ENCODE data around the gene EEF1G.
A peak's percentile ranks its signal among the peaks of the same experiment; 100 is the strongest.
"Not testable (repeated sequence)": the region's sequence is repeated elsewhere in the genome, so short reads cannot be mapped to it uniquely, and the experiment has no call there.

The EEF1G gene

DNA sequence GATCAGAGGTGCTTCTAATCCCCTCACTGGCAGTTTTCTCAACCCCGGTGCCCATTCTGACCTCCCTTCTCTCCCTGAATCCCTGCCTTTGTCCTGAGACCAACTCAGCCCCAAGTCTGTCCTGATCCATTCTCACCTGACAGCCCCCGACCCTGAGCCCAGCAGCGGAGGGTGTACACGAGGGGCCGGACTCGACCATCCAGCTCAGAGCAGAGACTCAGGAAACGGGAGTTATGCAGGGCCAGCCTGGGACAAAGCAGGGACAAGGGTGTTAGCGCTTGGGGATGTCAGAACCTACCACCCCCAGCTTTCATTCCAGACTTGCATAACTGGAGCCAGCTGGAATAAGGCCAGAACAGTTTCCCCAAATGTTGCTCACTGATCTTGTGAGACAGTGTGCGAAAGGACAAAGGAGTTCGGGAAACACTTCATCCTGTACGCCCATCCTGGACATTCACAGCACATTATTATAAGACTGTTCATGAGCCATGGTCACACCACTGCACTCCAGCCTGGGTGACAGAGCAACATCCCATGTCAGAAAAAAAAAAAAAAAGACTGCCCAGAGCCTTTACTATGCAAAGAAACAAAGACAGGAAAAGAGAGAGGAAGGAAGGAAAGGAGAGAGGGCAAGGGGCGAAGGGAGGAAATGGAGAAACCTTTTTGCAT is 3.5 kb upstream of the EEF1G start:
- no peak for DNase-seq (ENCODE audit: low read depth in 2 of 2)

DNA sequence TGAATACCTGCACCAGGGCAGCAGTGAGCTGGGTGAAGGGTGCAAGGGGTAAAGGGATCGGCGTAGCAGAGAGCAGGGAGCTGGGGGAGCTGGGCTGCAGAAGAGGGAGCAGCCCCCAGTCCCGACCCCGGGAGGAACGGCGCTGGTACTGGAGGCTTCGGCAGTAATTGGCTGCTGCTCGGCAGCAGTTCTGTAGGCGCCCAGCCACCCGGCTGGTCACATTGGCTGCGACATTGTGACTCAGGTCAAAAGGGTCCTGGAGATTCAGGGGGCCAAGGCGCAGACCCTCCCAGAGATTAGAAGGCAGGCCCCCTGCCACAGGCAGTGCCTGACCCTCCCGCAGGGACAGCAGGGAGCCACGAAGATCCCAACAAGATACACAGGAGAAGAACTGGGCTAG is 2.1 kb upstream of the EEF1G start:
- DNase-seq (ENCODE audit: low read depth in 2 of 2) = no peak

DNA sequence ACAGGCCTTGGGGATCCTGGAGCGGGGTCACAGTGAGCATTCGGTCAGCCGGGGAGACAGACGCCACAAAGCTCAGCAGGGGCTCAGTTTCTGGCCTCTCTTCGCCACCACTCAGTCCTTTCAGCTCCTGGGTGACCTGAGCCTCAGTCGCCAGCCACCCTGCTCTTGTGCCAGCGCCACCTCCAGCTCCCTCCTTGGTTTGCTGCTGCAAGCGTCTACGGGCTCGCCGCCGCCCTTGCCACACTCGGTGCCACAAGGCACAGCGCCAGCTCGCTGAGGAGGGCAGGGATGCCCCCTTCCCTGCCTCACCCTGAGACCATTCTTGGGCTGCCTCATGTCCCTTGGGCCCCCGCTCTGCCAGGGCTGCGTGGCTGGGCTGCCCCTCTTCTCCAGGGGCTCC is 1.5 kb upstream of the EEF1G start:
- no peak for DNase-seq (ENCODE audit: low read depth in 2 of 2)

DNA sequence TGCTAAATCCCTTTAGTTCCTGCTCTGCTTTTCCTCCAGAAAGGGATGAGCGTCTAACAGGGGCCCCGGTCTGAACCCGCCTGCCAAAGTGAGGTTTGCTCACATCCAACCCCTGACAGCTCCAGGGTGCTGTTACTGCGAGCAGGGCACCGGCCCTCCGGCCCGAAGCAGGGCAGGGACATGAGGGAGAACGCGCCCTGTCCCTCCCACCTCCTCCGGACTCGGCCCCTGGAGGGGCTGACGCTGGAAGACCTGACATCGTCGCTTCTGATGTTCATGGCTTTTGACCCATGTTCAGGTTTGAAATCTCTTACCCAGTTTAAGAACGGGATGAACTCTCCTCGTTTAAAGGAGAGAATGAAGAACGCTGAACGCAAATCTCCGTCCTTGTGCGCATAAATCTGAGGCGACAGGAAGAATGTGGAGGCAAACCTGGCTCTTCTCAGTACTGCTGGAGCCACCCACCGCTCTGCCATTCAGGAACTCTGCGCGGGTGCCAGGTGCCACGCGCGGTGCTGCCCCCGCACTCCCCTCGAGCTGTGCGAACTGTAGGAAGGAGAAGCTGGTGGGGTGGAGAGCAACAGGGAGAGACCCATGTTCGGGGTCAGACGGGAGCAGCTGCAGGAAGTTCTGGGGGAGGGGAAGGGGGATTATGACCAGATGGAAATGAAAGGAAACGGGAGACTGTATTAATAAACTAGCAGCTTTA is 826 bp upstream of the EEF1G start:
- DNase-seq (ENCODE audit: low read depth in 2 of 2) = peak in 1 of 2 experiments; percentile 17

DNA sequence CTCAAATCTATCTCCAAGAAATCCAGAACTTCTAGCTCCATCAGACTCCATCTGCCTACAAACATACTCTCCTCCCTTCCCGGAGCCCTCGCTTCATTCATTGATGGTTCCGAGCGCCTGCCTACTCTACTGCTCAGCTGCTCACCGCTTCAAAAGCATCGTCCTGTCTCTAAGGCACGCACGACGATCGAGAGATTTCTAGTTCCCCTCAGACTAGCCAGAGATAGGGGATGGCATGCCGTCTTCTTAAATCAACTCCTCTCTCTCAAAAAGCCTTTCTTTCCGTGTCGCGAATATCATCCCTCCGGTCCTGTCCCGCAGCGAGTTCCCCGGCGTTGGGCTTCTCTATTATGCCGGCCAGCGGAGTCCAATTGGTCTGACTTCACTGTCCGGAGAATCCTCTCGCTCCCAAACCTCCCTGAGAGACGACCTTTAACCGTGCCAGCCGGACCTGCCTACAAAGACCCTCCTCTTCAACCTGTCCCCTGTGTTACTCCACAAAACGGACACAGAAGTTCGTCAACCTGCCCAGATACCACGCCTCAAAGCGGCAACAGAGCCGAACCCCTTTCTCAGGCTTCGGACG is 592 bp downstream of the EEF1G start:
- DNase-seq (ENCODE audit: low read depth in 2 of 2) = no peak

DNA sequence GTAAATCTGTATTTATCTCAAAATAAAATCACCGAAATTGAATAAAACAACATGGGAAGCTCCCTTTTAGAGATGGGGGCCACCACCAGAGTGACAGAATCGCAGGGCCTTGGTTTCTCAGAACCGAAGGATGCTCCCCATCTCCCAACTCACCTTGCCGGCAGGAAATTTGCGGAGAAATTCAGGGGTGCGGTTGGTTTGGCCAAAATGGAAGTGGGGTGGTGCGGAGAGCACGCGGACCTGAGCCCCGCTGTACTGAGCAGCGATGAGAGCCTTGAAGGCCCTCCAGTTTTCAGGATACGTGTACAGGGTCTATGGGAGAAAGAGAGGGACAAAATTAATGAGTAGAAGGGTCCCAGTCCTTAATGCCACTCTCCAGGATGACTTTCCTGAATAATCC is 1.3 kb downstream of the EEF1G start:
- no peak for DNase-seq (ENCODE audit: low read depth in 2 of 2)

DNA sequence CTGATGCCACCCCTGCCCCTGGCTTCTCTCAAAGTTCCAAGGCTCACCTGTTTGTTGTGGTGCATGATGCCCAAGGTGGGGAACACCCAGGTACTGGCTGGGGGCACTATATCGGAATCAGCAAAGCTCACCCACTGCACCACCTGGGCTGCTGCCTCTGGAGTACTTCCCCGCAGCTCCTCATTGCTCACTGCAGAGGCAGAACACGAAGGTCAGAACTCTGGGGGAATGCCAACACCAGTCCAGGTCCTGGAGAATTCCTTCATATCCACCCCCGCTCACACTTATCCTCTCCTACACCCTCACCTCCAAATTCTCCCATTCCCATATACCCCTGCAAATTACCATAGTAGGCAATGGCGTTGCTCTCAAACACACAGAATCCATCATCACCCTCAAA is 2.2 kb downstream of the EEF1G start:
- DNase-seq (ENCODE audit: low read depth in 2 of 2) = not testable (repeated sequence)

DNA sequence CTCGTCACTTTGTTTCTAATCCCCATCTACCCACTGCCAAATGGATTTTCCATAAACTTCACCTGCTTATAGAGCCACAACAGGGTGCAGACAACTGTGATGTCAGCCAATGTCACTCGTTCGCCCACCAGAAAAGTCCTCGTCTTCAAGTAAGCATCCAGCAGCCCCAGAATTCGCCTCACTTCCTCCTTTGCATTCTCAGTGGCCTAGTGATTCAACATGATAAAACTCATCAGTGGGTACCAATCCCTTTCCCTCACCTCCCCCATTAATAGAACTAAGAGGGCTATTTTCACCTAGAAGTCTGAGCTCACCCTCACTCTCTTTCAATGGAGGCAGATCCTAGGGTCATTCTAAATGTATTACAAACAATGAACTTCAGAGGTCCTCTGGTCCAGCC is 2.8 kb downstream of the EEF1G start:
- DNase-seq (ENCODE audit: low read depth in 2 of 2) = not testable (repeated sequence)

DNA sequence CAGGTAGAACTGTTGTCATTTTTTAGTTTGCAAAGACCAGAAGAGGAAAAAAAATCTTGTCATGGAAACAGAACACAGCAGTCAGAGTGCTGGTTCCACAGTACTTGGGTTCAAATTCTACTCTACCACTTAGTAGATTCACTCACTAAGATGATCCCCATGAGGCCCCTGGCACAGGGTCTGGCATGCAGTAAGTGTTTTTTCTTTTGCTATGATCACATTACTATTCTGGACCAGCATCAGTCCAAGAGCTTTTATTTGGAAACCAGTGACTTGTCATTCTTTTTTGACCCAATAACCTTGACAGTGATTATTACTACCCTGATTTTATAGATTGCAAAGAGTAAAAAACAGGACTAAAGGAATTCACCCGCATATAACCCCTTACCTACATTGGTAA is 4.1 kb downstream of the EEF1G start:
- no peak for DNase-seq (ENCODE audit: low read depth in 2 of 2)

DNA sequence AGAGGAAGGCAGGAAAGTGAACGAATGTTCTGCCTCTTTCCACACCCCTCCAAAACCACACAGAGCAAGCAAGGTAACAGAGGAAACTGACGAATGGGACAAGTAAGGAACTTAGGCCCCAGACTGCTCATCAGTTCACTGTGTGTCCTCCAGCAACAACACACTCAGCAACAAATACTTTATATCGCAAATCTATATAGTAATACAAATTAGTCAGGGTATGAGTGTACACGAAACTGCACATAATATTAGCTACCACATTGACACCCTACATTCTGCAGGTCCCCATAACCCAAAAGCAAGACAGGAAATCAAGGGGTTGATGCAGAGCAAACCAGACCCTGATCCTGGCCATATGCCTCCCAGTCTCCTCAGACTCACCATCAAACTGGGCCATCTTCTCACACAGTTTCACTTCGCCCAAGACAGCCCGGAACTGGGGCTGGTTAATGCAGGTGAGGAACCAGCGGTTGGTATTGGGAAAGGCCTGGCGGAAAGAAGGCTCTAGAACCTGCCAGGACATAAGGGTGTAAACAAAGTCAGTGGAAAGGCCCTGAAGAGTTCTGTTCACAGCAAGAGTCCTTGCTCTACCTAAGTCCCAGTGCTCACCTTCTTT is 6.6 kb downstream of the EEF1G start:
- no peak for DNase-seq (ENCODE audit: low read depth in 2 of 2)

DNA sequence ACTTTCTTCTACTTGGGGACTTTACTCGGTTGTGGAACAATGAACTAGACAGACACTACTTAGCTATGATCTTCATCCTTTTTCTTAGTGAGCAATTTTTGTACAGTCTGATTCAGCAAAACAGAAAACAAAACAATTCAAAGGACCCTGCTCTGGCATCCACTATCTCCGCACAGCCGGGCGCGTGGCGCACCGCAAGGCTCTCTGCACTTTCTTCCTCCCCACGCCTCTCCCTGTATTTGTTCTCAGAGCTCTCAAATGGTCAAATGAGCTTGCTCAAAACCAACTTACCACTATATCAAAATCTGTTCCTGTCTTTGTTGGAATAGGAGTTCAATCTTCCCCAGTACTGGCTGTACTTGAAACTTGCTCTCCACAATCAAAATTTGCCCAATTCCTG is 7.4 kb downstream of the EEF1G start:
- no peak for DNase-seq (ENCODE audit: low read depth in 2 of 2)

DNA sequence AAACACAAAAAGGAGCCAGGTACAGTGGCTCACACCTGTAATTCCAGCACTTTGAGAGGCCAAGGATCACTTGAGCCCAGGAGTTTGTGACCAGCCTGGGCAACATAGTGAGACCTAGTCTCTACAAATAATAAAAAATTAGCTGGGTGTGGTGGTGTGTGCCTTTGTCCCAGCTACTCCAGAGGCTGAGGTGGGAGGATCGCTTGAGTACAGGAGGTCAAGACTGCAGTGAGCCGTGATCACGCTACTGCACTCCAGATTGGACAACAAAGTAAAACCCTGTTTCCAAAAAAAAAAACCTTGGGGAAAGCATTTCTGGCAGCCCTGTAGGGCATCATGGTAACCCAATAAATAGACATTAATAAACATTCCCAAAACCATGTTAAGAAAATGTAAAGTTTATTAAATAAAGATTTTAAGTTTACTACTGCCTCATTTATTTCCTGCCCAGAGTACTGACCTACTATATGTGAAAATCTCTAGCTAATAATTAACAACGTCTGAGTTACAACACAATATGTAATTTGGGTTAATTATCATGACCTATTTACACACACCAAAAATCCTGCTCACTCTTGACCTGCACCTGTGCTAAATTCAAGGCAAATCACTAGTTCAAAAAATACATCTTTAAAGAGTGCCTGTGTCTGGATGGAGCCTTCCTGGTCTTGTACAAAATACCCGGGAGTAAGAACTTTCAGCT is 8.4 kb downstream of the EEF1G start:
- no peak for DNase-seq (ENCODE audit: low read depth in 2 of 2)

DNA sequence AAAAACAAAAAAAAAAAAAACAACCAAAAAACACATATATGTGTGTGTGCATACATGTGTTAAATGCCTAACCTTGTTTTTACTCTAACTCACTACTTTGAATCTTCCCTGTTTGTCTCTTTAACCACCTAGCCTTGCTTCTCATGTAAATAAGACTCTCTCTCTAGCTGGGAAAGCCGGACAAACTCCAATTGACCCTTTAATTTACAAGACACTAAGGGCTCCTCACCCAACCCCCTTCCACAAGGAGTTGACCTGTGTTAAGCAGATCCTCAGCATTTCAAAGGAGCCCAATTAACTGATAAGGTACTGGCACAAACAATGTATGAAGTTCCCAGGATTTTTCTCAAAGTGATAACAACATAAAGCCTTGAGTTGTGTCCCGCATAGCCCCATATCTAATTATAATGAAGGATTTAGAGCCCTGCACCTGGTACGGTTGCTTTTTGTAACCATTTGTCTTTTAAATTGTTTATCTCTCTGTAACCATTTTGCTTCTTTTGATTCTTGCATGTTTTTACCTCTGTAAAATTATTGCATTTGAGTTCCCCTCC is 11.9 kb downstream of the EEF1G start:
- DNase-seq (ENCODE audit: low read depth in 2 of 2) = not testable (repeated sequence)

DNA sequence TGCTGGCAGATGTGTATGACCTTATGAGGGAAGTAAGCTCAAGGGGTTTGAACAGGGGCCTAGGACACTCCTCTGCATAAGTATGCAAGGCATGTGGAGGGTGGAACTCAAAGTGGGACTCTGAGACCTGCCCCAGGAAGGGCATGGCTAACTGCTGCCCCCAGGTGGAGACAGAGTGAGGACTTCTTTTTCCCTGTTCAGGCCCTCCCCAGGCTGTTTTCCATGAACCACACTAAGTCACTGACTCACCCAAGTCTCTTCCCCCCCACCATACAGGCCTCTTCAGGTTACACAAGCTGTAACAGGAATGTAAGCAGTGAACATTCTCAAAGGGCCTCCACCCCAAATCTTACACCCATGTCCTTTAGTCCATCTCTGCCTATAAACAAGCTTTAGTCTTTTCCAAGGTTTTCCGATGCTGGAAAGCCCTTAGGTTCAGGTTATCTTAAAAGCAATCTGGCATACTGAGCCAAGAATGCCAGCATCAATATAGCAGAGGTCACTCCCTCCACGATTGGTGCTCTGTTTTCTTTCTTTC is 13.1 kb downstream of the EEF1G start:
- DNase-seq (ENCODE audit: low read depth in 2 of 2) = peak in 1 of 2 experiments; percentile 59

DNA sequence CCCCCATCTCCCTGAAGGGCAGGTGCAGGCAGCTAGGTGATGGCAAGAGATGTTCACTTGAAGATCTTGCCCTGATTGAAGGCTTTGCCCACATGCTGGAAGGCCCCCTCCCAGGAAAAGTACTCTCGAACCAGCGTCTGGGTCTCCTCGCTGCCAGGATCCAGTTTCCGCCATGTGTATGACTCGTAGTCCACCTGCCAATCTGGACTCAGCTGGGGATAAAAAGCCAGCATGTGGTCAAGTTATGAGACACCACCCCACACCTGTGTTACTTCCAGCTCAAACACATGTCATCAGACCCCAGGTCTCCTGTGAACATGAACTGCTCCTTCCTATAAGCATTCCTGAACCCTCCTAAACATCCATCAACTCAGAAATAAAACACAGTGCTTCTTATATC is 14.1 kb downstream of the EEF1G start:
- DNase-seq (ENCODE audit: low read depth in 2 of 2) = not testable (repeated sequence)

DNA sequence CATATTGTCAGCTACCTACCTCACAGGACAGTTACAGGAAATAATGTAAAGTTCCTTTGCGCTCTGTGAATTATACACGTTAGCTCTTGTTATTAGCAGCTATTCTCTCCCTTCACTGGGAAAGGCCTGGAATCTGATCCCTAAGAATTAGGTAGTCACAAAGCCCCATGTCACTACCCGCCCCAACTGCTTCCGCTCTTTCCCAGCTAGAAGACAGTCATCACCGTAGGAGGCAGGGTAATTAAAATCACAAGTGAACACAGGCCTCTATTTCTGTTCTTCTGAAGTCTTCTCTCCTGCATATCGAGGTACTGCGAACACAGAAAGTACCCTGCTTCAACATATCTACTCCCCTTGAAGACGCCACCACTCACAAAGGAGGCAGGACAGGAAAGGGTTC is 14.5 kb downstream of the EEF1G start:
- DNase-seq (ENCODE audit: low read depth in 2 of 2) = no peak

DNA sequence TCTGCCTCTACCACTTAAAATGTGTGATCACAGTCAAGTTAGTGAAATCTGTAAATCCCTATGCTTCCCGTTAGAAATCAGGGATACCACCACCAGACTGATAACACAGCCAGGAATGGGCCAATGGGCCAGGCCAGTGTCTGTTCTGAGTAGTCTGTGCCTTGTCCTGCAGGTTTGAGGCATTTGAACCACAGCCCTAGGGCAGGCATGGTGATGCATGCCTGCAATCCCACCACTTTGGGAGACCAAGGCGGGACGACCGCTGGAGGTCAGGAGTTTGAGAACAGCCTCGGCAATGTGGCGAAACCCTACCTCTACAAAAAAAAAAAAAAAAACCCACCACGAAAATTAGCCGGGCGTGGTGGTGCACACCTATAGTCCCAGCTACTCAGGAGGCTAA is 15.0 kb downstream of the EEF1G start:
- no peak for DNase-seq (ENCODE audit: low read depth in 2 of 2)

DNA sequence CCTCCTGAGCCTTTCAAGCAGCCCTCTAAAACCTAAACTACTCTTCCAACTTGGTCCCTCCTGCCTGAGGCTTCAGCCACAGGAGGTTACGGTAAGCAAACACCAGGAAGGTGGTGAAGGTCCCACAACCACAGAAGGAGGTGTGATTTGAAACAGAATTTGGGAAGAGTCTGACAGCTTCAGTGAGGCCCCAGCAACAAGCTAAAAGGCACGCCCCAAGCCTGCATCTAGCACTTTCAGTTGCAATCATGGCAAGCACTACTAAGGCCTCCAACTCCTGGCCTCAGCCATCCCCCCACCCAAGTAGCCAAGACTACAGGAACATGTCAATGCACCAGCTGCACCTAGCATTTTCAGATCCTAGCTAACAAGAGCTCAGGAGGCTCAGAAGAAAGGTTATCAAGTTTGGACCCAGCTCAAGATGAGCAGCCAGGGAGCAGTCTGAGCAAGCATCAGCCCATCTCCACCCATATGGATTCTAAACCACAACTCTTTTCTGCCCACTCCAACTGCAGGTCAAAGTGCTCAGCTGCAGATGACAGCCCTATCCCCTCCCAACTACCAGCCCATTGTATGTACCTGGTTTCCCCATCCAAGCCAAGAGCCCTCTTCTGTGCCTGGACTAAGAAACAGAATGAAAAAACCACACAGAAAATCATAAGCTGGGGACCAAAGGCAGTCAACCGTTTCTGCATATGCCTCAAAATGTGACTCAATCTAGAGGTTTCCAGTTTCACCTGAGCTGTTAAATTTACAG is 16.6 kb downstream of the EEF1G start:
- DNase-seq (ENCODE audit: low read depth in 2 of 2) = peak in 1 of 2 experiments; percentile 56

DNA sequence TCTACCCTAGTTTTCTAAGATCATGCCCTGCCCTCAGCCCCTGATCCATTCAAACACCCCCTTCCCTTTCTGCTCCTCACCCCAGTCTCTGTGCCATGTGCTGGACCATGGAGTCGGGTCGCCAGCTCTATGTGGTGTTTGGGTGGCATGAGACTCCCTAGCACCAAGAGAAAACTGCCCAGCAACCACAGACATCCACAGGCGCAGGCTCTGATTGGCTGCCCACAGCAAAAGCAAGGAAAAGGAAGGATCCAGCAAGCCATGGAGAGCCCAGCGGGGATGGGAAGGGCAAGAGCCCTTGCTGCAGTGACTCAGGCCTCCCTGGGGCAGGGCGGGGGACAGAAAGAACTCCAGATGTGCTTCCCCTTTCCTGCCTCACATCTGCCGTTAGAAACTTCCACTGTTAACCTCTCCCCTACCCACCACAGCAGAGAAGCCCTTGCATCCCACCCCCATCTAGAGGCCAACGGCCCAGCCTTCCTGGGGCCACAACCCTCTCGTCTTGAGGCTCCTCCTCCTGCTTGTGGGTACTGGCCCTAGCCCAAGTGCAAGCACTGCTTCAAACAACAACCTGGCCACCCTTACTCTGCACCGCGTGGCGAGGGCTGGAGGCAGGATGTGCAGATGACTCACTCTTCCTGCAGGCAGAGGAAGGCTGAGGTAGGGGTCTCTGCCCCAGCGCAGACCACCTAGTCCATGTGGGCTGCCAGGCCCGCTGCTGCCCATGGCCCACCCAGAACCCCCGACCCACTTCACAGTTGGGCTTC is 17.4 kb downstream of the EEF1G start:
- peak in 1 of 2 experiments; percentile 78 for DNase-seq (ENCODE audit: low read depth in 2 of 2)
